Measurements from ENCODE around the gene AGAP3. TPM values are rescaled to one million over a fixed set of nuclear protein-coding genes. Genes with fewer than 3 reads are reported as not detected.

The AGAP3 gene
- total RNA-seq, 1 donor from 2014 or later = 156 TPM

DNA sequence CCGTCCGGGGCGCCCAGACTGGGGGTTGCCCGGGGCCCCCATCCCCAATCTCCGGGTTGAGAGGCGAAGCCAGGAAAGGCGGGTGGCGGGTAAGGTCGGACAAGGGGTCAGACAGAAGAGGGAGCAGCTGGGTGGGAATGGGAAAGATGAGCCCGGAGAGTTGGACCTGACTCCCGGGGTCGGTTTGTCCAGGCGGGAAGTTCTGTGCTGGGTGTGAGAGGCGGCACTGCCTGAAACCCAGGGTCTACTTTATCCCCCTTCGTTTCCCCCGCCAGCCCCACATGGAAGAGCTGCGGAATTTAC, 26.2 kb upstream of the AGAP3 start:
- peak overlapping the region; percentile 93 for H3K27ac ChIP-seq (ENCODE audit: low read depth, low read length)
- H3K9me3 Mint-ChIP-seq (ENCODE audit: unreplicated experiment) = no peaks in the 10 kb centered on the region
- no peak overlapping the region for H2AFZ ChIP-seq (ENCODE audit: low read depth, low read length)

GRCh38 chr7:151060416-151061212, 25.7 kb upstream of the AGAP3 start:
- peaks cover 31% of the 10 kb centered on the region for H3K4me1 Mint-ChIP-seq (ENCODE audit: low read depth, unreplicated experiment)
- Histone ChIP-seq H3K4me2 (ENCODE audit: low read length) (peak overlapping the region; percentile 91), H2AFZ (ENCODE audit: low read depth, low read length) (no peak overlapping the region), H3K36me3 (ENCODE audit: insufficient read depth, low read length) (peaks cover 6% of the 10 kb centered on the region), H3K9me3 (ENCODE audit: insufficient read depth, low read depth, low read length) (no peaks in the 10 kb centered on the region), H3K27ac (ENCODE audit: low read depth, low read length) (peak overlapping the region; percentile 93), H3K79me2 (ENCODE audit: insufficient read depth, low read length) (peaks cover 51% of the 10 kb centered on the region), H4K20me1 (ENCODE audit: insufficient read depth, low read length) (peaks cover 50% of the 10 kb centered on the region), H3K4me3 (ENCODE audit: insufficient read depth, low read depth, low read length) (peak overlapping the region; percentile 80), H3K27me3 (ENCODE audit: insufficient read depth, low read length) (no peaks in the 10 kb centered on the region), H3K9ac (ENCODE audit: low read length) (peak overlapping the region; percentile 81), H3K4me1 (ENCODE audit: insufficient read depth, low read length) (peaks cover 54% of the 10 kb centered on the region)
- H3K36me3 Mint-ChIP-seq (ENCODE audit: low read depth, unreplicated experiment) = peaks cover 5% of the 10 kb centered on the region
- peak overlapping the region; percentile 83 for H3K27ac Mint-ChIP-seq (ENCODE audit: unreplicated experiment)
- TF ChIP-seq, protein P1, sequence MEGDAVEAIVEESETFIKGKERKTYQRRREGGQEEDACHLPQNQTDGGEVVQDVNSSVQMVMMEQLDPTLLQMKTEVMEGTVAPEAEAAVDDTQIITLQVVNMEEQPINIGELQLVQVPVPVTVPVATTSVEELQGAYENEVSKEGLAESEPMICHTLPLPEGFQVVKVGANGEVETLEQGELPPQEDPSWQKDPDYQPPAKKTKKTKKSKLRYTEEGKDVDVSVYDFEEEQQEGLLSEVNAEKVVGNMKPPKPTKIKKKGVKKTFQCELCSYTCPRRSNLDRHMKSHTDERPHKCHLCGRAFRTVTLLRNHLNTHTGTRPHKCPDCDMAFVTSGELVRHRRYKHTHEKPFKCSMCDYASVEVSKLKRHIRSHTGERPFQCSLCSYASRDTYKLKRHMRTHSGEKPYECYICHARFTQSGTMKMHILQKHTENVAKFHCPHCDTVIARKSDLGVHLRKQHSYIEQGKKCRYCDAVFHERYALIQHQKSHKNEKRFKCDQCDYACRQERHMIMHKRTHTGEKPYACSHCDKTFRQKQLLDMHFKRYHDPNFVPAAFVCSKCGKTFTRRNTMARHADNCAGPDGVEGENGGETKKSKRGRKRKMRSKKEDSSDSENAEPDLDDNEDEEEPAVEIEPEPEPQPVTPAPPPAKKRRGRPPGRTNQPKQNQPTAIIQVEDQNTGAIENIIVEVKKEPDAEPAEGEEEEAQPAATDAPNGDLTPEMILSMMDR (IDR thresholded peaks at IDR 0.05; ENCODE audit: insufficient read depth, low read depth, low read length) = no peak
- no peak for TF ChIP-seq EZH2 (IDR thresholded peaks at IDR 0.05; ENCODE audit: insufficient read depth, low read length)
- FAIRE-seq (no peak), DNase-seq (ENCODE audit: low read depth) (no peak)
- H3K9me3 Mint-ChIP-seq (ENCODE audit: unreplicated experiment) = no peaks in the 10 kb centered on the region
- peak overlapping the region; percentile 94 for H3K4me3 Mint-ChIP-seq (ENCODE audit: unreplicated experiment)
- no peaks in the 10 kb centered on the region for H3K27me3 Mint-ChIP-seq (ENCODE audit: low read depth, unreplicated experiment)

More for the DNA sequence above, 26.2 kb upstream of the AGAP3 start:
- H3K4me3 Mint-ChIP-seq (ENCODE audit: unreplicated experiment) = peak overlapping the region; percentile 94
- Histone ChIP-seq H3K4me3 (ENCODE audit: insufficient read depth, low read depth, low read length) (peak overlapping the region; percentile 80), H3K36me3 (ENCODE audit: insufficient read depth, low read length) (peaks cover 2% of the 10 kb centered on the region), H3K9ac (ENCODE audit: low read length) (peak overlapping the region; percentile 81), H3K4me2 (ENCODE audit: low read length) (peak overlapping the region; percentile 91), H3K27me3 (ENCODE audit: insufficient read depth, low read length) (no peaks in the 10 kb centered on the region), H3K79me2 (ENCODE audit: insufficient read depth, low read length) (peaks cover 46% of the 10 kb centered on the region), H4K20me1 (ENCODE audit: insufficient read depth, low read length) (peaks cover 47% of the 10 kb centered on the region), H3K4me1 (ENCODE audit: insufficient read depth, low read length) (peaks cover 54% of the 10 kb centered on the region), H3K9me3 (ENCODE audit: insufficient read depth, low read depth, low read length) (no peaks in the 10 kb centered on the region)
- no peaks in the 10 kb centered on the region for H3K27me3 Mint-ChIP-seq (ENCODE audit: low read depth, unreplicated experiment)
- TF ChIP-seq, protein P1 (IDR thresholded peaks at IDR 0.05; ENCODE audit: insufficient read depth, low read depth, low read length) = no peak
- no peak for TF ChIP-seq EZH2 (IDR thresholded peaks at IDR 0.05; ENCODE audit: insufficient read depth, low read length)
- no peak for FAIRE-seq
- H3K4me1 Mint-ChIP-seq (ENCODE audit: low read depth, unreplicated experiment) = peaks cover 31% of the 10 kb centered on the region
- DNase-seq (ENCODE audit: low read depth) = no peak
- peaks cover 5% of the 10 kb centered on the region for H3K36me3 Mint-ChIP-seq (ENCODE audit: low read depth, unreplicated experiment)
- H3K27ac Mint-ChIP-seq (ENCODE audit: unreplicated experiment) = peak overlapping the region; percentile 83

Measured in astrocyte (in vitro differentiated cells and primary cell).